CD14-positive monocyte (primary cell): Measurements from ENCODE around the gene ZNF70. TPM values are rescaled to one million over a fixed set of nuclear protein-coding genes. Genes with fewer than 3 reads are reported as not detected.

ENCODE experiments used
- DNase-seq, 3 donors: peaks; one replicate each; pipeline ENCODE4 v3.0.0-alpha.2; 2011 to 2022
- H2AFZ ChIP-seq: 2 replicates; pipeline ENCODE4 v1.6.0; 2012; ENCODE audit warnings: mild to moderate bottlenecking, low read depth, low read length, inconsistent platforms; ENCODE audit not compliant: insufficient read depth, poor library complexity, severe bottlenecking
- H3K27ac ChIP-seq, 2 donors: 1 replicate in 1 of 2; 2 replicates in 1 of 2; pipeline ENCODE4 v1.5.1; 2012 to 2013; ENCODE audit warnings: low read length in 2 of 2, control low read depth in 1 of 2, inconsistent platforms in 1 of 2, low read depth in 1 of 2, mild to moderate bottlenecking in 1 of 2
- H3K27me3 ChIP-seq, 2 donors: one replicate each; pipeline versions ENCODE4 v1.6.0 to v1.6.1; 2011 to 2013; ENCODE audit warnings: low read length in 2 of 2; ENCODE audit not compliant: control insufficient read depth in 2 of 2, insufficient read depth in 2 of 2
- H3K36me3 ChIP-seq, 2 donors: replicated peaks in 1 of 2; 1 replicate in 1 of 2; 2 replicates in 1 of 2; pipeline versions ENCODE4 v1.5.1 to v1.6.1; 2012 to 2013; ENCODE audit warnings: low read length in 2 of 2, control low read depth in 1 of 2, inconsistent platforms in 1 of 2, mild to moderate bottlenecking in 1 of 2; ENCODE audit not compliant: insufficient read depth in 2 of 2, control insufficient read depth in 1 of 2
- H3K4me1 ChIP-seq, 2 donors: 1 replicate in 1 of 2; 2 replicates in 1 of 2; pipeline versions ENCODE4 v1.5.1 to v1.6.1; 2012 to 2013; ENCODE audit warnings: low read length in 2 of 2, control low read depth in 1 of 2, inconsistent platforms in 1 of 2, mild to moderate bottlenecking in 1 of 2, moderate library complexity in 1 of 2; ENCODE audit not compliant: insufficient read depth in 2 of 2, control insufficient read depth in 1 of 2
- H3K4me2 ChIP-seq: replicated peaks from 2 replicates; pipeline ENCODE3; 2012; ENCODE audit warnings: low read length, moderate library complexity, mild to moderate bottlenecking; ENCODE audit not compliant: poor library complexity, severe bottlenecking; ENCODE audit errors: extremely low read depth
- H3K4me3 ChIP-seq, 3 experiments: fragments of 200-600 bp in 1 of 3; sonication (generic) in 1 of 3; replicated peaks in 1 of 3; 1 replicate in 2 of 3; 2 replicates in 1 of 3; pipeline ENCODE4 v1.5.1; 2011 to 2013; ENCODE audit warnings: low read length in 3 of 3, mild to moderate bottlenecking in 3 of 3, control low read depth in 2 of 3, low read depth in 2 of 3, inconsistent platforms in 1 of 3, moderate library complexity in 1 of 3
- H3K79me2 ChIP-seq: 2 replicates; pipeline ENCODE4 v1.6.0; 2012; ENCODE audit warnings: mild to moderate bottlenecking, control low read depth, inconsistent platforms, low read length, moderate library complexity; ENCODE audit not compliant: insufficient read depth
- H3K9ac ChIP-seq: 2 replicates; pipeline ENCODE4 v1.6.0; 2017; ENCODE audit warnings: low read length, mild to moderate bottlenecking; ENCODE audit not compliant: insufficient read depth, poor library complexity, severe bottlenecking
- H3K9me3 ChIP-seq, 2 donors: replicated peaks in 1 of 2; 1 replicate in 1 of 2; 2 replicates in 1 of 2; pipeline versions ENCODE4 v1.5.1 to v1.6.1; 2012 to 2013; ENCODE audit warnings: low read length in 2 of 2, control low read depth in 1 of 2; ENCODE audit not compliant: control insufficient read depth in 1 of 2, insufficient read depth in 1 of 2
- H4K20me1 ChIP-seq: 2 replicates; pipeline ENCODE4 v1.6.0; 2012; ENCODE audit warnings: mild to moderate bottlenecking, low read length, control low read depth, moderate library complexity; ENCODE audit not compliant: insufficient read depth
- H3K27ac Mint-ChIP-seq, 7 donors: one replicate each; pipeline ENCODE4 v1.8.0; 2020; ENCODE audit warnings: mild to moderate bottlenecking in 7 of 7, mixed read lengths in 7 of 7, moderate library complexity in 6 of 7, inconsistent platforms in 2 of 7
- H3K27me3 Mint-ChIP-seq, 3 donors: one replicate each; pipeline ENCODE4 v1.8.0; 2021 to 2022; ENCODE audit warnings: low read depth in 3 of 3, mild to moderate bottlenecking in 3 of 3, mixed read lengths in 3 of 3, moderate library complexity in 3 of 3, inconsistent platforms in 1 of 3
- H3K36me3 Mint-ChIP-seq, 2 donors: one replicate each; pipeline ENCODE4 v1.8.0; 2020; ENCODE audit warnings: mixed read lengths in 2 of 2, inconsistent platforms in 1 of 2, mild to moderate bottlenecking in 1 of 2
- H3K4me1 Mint-ChIP-seq: one replicate; pipeline ENCODE4 v1.8.0; 2020; ENCODE audit warnings: mild to moderate bottlenecking, mixed read lengths
- H3K4me3 Mint-ChIP-seq, 2 donors: one replicate each; pipeline ENCODE4 v1.8.0; 2020; ENCODE audit warnings: mild to moderate bottlenecking in 2 of 2, mixed read lengths in 2 of 2, moderate library complexity in 1 of 2
- H3K9me3 Mint-ChIP-seq, 7 donors: one replicate each; pipeline ENCODE4 v1.8.0; 2020 to 2022; ENCODE audit warnings: mixed read lengths in 7 of 7, mild to moderate bottlenecking in 6 of 7, moderate library complexity in 6 of 7, inconsistent platforms in 2 of 7
- CTCF ChIP-seq: fragments of 200-600 bp; IDR thresholded peaks from one replicate; pipeline ENCODE4 v1.8.0; 2022; ENCODE audit warnings: antibody characterized with exemption, mild to moderate bottlenecking
- WGBS: methylation state at CpG from one replicate; pipeline ENCODE4 v1.1.5; 2013; ENCODE audit warnings: missing lambda C conversion rate; ENCODE audit not compliant: insufficient coverage; 5-methylcytosine and 5-hydroxymethylcytosine counted together
- intact Hi-C, 2 donors: fragments of 100-400 bp; cut with micrococcal nuclease; formaldehyde crosslinking; loops; one replicate each; pipeline versions ENCODE4 v1.15.0 to v1.15.1; 2023
- polyA plus RNA-seq, 3 donors: library from polyadenylated mRNA; depleted of rRNA in 1 of 3; unstranded in 2 of 3; stranded (reverse) in 1 of 3; fragments of 300-500 nt in 2 of 3; fragments of >200 nt in 1 of 3; fragmentation: Illumina TruSeq in 2 of 3; gene quantifications; 1 replicate in 2 of 3; 2 replicates in 1 of 3; pipeline ENCODE4 v1.2.3, GENCODE V29; 2012 to 2021

Gene ZNF70
- polyA plus RNA-seq, 3 donors = 0.04 to 0.85 (median 0.09) TPM

DNA sequence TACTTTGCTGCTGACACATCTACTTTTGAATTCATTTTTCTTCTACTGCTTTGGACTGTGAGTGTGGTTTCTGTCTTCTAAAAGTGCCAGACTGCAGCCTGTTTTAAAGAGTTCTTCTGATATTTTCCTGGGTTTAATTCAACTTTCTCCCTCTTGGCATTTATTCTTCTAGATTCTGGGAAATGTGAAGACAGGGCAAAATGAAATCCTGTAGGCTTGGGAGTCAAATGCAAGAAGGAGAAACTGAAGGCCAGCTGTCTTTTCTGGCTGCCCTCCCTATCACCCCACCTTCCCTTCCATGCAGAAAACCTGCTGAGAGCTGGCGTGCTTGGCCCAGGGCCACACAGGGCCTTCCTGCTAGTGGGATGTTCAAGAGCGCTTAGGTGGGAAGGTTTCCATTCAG lies 7.6 kb downstream of the ZNF70 start:
- Histone ChIP-seq H3K79me2 (no peaks in the 10 kb centered on the region), H4K20me1 (no peaks in the 10 kb centered on the region), H3K4me3 (no peak overlapping the region), H3K27me3 (no peaks in the 10 kb centered on the region), H3K4me2 (no peak overlapping the region), H3K4me1 (no peaks in the 10 kb centered on the region), H2AFZ (no peak overlapping the region), H3K9me3 (no peaks in the 10 kb centered on the region), H3K36me3 (peaks cover 22 to 31% of the 10 kb centered on the region in 2 donors), H3K9ac (no peak overlapping the region), H3K27ac (no peak overlapping the region)
- TF ChIP-seq CTCF = no peak
- intact Hi-C loops = no loop called here
- no peak for DNase-seq
- no peak overlapping the region for H3K4me3 Mint-ChIP-seq
- H3K27me3 Mint-ChIP-seq = peaks cover 0 to 2% (median 0%) of the 10 kb centered on the region in 3 donors
- peaks cover 0 to 1% (median 0%) of the 10 kb centered on the region in 7 donors for H3K9me3 Mint-ChIP-seq
- no CpG with 5 or more reads among the region's 2 CpGs for WGBS
- peaks cover 9% of the 10 kb centered on the region for H3K4me1 Mint-ChIP-seq
- H3K27ac Mint-ChIP-seq = no peak overlapping the region
- H3K36me3 Mint-ChIP-seq = peaks cover 27 to 28% of the 10 kb centered on the region in 2 donors

DNA sequence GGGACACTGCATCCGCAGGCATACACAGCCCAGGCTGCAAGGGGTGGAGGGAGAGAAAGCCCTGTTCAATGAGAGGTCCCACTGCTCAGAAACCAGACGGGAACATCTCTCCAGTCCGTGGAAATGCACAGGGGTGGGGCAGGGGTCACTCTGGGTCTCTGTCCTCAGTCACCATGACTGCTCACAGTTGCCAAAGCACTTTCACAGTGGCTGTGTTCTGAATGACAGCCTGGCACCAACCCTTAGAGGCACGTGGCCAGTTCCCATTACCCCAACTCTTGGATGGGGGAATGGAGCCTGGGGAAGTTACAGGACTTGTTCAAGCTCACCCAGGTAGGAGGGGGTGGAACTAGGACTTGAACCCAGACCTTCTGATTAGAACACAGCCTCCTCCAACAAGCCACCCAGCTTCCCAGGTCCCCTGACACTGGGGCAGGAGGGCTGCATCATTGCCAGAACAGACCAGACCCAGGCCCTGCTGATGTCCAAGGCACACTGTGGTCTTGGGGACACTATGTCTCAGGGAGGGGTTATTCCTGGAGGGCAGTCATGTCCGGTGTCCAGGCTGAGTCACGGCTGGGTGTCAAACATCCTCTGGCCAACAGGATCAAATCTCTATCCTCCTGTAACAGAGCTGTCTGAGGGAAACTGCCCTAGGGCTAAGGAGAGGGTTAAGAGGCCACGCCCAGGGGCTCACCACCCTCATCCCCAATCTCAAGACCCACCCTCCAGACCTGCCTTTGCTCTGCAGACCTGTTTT lies 8.2 kb downstream of the ZNF70 start:
- no peaks in the 10 kb centered on the region for H4K20me1 ChIP-seq
- no peaks in the 10 kb centered on the region for H3K9me3 ChIP-seq
- Mint-ChIP-seq H3K27me3 (peaks cover 0 to 2% (median 0%) of the 10 kb centered on the region in 3 donors), H3K36me3 (peaks cover 27 to 28% of the 10 kb centered on the region in 2 donors), H3K4me3 (no peak overlapping the region), H3K9me3 (peaks cover 0 to 1% (median 0%) of the 10 kb centered on the region in 7 donors), H3K4me1 (peaks cover 9% of the 10 kb centered on the region), H3K27ac (no peak overlapping the region)
- no peak overlapping the region for H3K4me2 ChIP-seq
- H3K27me3 ChIP-seq = no peaks in the 10 kb centered on the region
- DNase-seq = no peak
- H2AFZ ChIP-seq = no peak overlapping the region
- H3K27ac ChIP-seq = no peak overlapping the region
- no peak for TF ChIP-seq CTCF
- H3K4me3 ChIP-seq = no peak overlapping the region
- intact Hi-C loops = no loop called here
- peaks cover 22 to 31% of the 10 kb centered on the region in 2 donors for H3K36me3 ChIP-seq
- H3K4me1 ChIP-seq = no peaks in the 10 kb centered on the region
- H3K79me2 ChIP-seq = no peaks in the 10 kb centered on the region
- no peak overlapping the region for H3K9ac ChIP-seq
- WGBS = 95% methylated on average over 3 of the region's 7 CpGs
